ENCODE data around the gene CSH2.
"Not testable (repeated sequence)": the region's sequence is repeated elsewhere in the genome, so short reads cannot be mapped to it uniquely, and the experiment has no call there.

The CSH2 gene

GRCh38 chr17:63873577-63873976 is at the start of gene CSH2:
Gene CSH2 (minus strand): TSS chr17:63873677. CDS start chr17:63873614, 63 bp downstream.
- DNase-seq (ENCODE audit: extremely low read depth, low read depth), result not testable (repeated sequence)

GRCh38 chr17:63922402-63922801 is 48.9 kb upstream of the CSH2 start:
- not testable (repeated sequence) for DNase-seq (ENCODE audit: extremely low read depth, low read depth)

- DNase-seq (ENCODE audit: extremely low read depth, low read depth), result not testable (repeated sequence)
Measured at GRCh38 chr17:63920779-63921178, 47.3 kb upstream of the CSH2 start.

GRCh38 chr17:63920050-63920449 is 46.6 kb upstream of the CSH2 start:
- DNase-seq (ENCODE audit: extremely low read depth, low read depth), result not testable (repeated sequence)

- peak; percentile 90 for TF ChIP-seq CTCF (IDR thresholded peaks at IDR 0.05; ENCODE audit: low read depth, low read length)
- no peak for DNase-seq (ENCODE audit: extremely low read depth, low read depth)
Measured at GRCh38 chr17:63919311-63919723, 45.8 kb upstream of the CSH2 start.

- not testable (repeated sequence) for DNase-seq (ENCODE audit: extremely low read depth, low read depth)
Measured at GRCh38 chr17:63918789-63919305, 45.4 kb upstream of the CSH2 start, which contains the start of gene GH1. Gene GH1 (minus strand): TSS chr17:63918839. CDS start chr17:63918776, 63 bp downstream.

- DNase-seq (ENCODE audit: extremely low read depth, low read depth), result no peak
- TF ChIP-seq CTCF (IDR thresholded peaks at IDR 0.05; ENCODE audit: low read depth, low read length), result no peak; the same call in 1 of the 2 replicates
Measured at GRCh38 chr17:63918305-63918704, 44.8 kb upstream of the CSH2 start.

GRCh38 chr17:63917646-63918045 is 44.2 kb upstream of the CSH2 start:
- TF ChIP-seq CTCF (IDR thresholded peaks at IDR 0.05; ENCODE audit: low read depth, low read length), result no peak
- DNase-seq (ENCODE audit: extremely low read depth, low read depth), result no peak

- not testable (repeated sequence) for DNase-seq (ENCODE audit: extremely low read depth, low read depth)
Measured at GRCh38 chr17:63917206-63917605, 43.7 kb upstream of the CSH2 start.

- no peak for DNase-seq (ENCODE audit: extremely low read depth, low read depth)
- no peak for TF ChIP-seq CTCF (IDR thresholded peaks at IDR 0.05; ENCODE audit: low read depth, low read length)
Measured at GRCh38 chr17:63916566-63917185, 43.2 kb upstream of the CSH2 start.

GRCh38 chr17:63915753-63916152 is 42.3 kb upstream of the CSH2 start:
- not testable (repeated sequence) for DNase-seq (ENCODE audit: extremely low read depth, low read depth)
